GM18870 (cell line): Measurements from ENCODE around the gene FAM13C.
"Not testable (repeated sequence)": the region's sequence is repeated elsewhere in the genome, so short reads cannot be mapped to it uniquely, and the experiment has no call there.

ENCODE experiments used
- ATAC-seq: cut with Tn5 transposase; IDR thresholded peaks from one replicate; pipeline ENCODE4 v1.9.1; 2021; ENCODE audit warnings: moderate library complexity; ENCODE audit not compliant: unreplicated experiment

FAM13C gene

GRCh38 chr10:59237775-59238174, 124.6 kb downstream of the FAM13C start:
- no peak for ATAC-seq

- no peak for ATAC-seq
These were observed 126.2 kb downstream of the FAM13C start for GRCh38 chr10:59236064-59236697.

- ATAC-seq: no peak
These were observed 127.4 kb downstream of the FAM13C start for GRCh38 chr10:59234816-59235429.

GRCh38 chr10:59234194-59234593, 128.2 kb downstream of the FAM13C start:
- no peak for ATAC-seq

- no peak for ATAC-seq
These were observed 132.9 kb downstream of the FAM13C start for GRCh38 chr10:59229441-59229840.

GRCh38 chr10:59227136-59227673, 135.1 kb downstream of the FAM13C start:
- no peak for ATAC-seq

GRCh38 chr10:59225211-59225610, 137.1 kb downstream of the FAM13C start:
- ATAC-seq: no peak

GRCh38 chr10:59223597-59223996, 138.8 kb downstream of the FAM13C start:
- ATAC-seq: not testable (repeated sequence)

- no peak for ATAC-seq
These were observed 139.6 kb downstream of the FAM13C start for GRCh38 chr10:59222788-59223187.

- no peak for ATAC-seq
These were observed 146.0 kb downstream of the FAM13C start for GRCh38 chr10:59216178-59216869.

- ATAC-seq: no peak
These were observed 148.2 kb downstream of the FAM13C start for GRCh38 chr10:59214160-59214559.

GRCh38 chr10:59212301-59212798, 150.0 kb downstream of the FAM13C start:
- no peak for ATAC-seq

- no peak for ATAC-seq
These were observed 156.1 kb downstream of the FAM13C start for GRCh38 chr10:59206204-59206720.
